ENCODE data around the gene APMAP.

DNA sequence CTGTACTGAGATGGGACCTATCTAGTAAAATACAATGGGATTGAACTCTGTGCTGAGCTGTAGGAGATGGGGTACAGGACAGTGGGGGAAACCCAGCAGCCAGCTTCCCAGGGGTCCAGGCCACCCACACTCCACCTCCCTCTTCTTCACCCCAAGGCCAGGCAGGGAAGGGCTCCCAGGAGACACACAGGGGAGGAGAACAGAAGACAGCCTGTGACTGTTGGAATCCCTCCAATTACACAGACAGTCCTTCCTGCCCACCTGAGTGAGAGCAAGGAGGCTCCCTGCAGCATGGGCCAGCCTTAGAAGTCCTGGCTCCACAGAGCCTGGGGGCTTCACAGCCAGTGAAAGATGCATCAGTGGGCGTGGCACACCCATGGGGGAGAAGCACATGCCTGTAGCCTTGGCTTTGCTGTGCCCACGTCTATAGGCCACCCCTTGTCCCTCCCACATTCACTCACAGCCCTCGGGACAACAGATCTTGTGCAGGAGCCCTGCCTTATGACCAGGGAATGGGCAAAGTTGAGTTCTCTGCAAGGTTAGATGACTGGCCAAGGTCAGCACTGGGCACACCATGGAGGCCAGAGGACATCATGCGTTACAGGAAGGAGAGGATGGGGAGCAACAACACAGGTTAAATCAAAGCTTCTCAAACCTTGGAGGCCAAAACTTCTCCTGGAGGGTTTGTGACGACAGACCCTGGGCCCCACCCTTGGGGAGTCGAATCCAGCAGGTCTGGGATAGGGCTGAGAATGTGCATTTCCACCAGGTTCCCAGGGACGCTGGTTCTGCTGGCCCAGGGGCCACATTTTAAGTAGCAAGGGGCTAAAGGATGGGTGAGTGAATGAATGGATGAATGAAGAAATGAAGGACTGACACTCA is 55.8 kb downstream of the APMAP start:
- no peak for TF ChIP-seq FOXM1 (IDR thresholded peaks at IDR 0.05; ENCODE audit: borderline replicate concordance, low read depth)
- no peak for TF ChIP-seq EGR1 (IDR thresholded peaks at IDR 0.05)
- no peak for TF ChIP-seq CREB1 (IDR thresholded peaks at IDR 0.05; ENCODE audit: low read depth)
- no peak for TF ChIP-seq EP300 (IDR thresholded peaks at IDR 0.05; ENCODE audit: borderline replicate concordance)
- TF ChIP-seq, protein P1, sequence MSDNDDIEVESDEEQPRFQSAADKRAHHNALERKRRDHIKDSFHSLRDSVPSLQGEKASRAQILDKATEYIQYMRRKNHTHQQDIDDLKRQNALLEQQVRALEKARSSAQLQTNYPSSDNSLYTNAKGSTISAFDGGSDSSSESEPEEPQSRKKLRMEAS (IDR thresholded peaks at IDR 0.05) = no peak
- TF ChIP-seq TEAD4 (IDR thresholded peaks at IDR 0.05) = no peak
- TF ChIP-seq RAD21 (IDR thresholded peaks at IDR 0.05; ENCODE audit: low read depth) = no peak
- TF ChIP-seq, protein P2, sequence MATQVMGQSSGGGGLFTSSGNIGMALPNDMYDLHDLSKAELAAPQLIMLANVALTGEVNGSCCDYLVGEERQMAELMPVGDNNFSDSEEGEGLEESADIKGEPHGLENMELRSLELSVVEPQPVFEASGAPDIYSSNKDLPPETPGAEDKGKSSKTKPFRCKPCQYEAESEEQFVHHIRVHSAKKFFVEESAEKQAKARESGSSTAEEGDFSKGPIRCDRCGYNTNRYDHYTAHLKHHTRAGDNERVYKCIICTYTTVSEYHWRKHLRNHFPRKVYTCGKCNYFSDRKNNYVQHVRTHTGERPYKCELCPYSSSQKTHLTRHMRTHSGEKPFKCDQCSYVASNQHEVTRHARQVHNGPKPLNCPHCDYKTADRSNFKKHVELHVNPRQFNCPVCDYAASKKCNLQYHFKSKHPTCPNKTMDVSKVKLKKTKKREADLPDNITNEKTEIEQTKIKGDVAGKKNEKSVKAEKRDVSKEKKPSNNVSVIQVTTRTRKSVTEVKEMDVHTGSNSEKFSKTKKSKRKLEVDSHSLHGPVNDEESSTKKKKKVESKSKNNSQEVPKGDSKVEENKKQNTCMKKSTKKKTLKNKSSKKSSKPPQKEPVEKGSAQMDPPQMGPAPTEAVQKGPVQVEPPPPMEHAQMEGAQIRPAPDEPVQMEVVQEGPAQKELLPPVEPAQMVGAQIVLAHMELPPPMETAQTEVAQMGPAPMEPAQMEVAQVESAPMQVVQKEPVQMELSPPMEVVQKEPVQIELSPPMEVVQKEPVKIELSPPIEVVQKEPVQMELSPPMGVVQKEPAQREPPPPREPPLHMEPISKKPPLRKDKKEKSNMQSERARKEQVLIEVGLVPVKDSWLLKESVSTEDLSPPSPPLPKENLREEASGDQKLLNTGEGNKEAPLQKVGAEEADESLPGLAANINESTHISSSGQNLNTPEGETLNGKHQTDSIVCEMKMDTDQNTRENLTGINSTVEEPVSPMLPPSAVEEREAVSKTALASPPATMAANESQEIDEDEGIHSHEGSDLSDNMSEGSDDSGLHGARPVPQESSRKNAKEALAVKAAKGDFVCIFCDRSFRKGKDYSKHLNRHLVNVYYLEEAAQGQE (IDR thresholded peaks at IDR 0.05; ENCODE audit: low read depth) = no peak
- TF ChIP-seq, protein P3, sequence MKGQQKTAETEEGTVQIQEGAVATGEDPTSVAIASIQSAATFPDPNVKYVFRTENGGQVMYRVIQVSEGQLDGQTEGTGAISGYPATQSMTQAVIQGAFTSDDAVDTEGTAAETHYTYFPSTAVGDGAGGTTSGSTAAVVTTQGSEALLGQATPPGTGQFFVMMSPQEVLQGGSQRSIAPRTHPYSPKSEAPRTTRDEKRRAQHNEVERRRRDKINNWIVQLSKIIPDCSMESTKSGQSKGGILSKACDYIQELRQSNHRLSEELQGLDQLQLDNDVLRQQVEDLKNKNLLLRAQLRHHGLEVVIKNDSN (IDR thresholded peaks at IDR 0.05) = no peak
- TF ChIP-seq TAF1 (IDR thresholded peaks at IDR 0.05; ENCODE audit: low read depth) = no peak

Data from Ishikawa (cell line).